H9 (cell line): ENCODE measurements around the gene SUN1. TPM values are rescaled to one million over a fixed set of nuclear protein-coding genes. Genes with fewer than 3 reads are reported as not detected.

Experiments used
- DNase-seq: peaks from one replicate; pipeline ENCODE4 v3.0.0-alpha.2; 2017
- H2AFZ ChIP-seq: one replicate; pipeline ENCODE4 v1.6.1; 2013; ENCODE audit warnings: mild to moderate bottlenecking, low read length, control low read depth, moderate library complexity
- H2AK5ac ChIP-seq: 2 replicates; pipeline ENCODE4 v1.6.1; 2013; ENCODE audit warnings: low read length, control low read depth, mixed read lengths; ENCODE audit not compliant: insufficient read length
- H2BK120ac ChIP-seq: one replicate; pipeline ENCODE4 v1.6.1; 2013; ENCODE audit warnings: low read depth, mild to moderate bottlenecking, low read length, control low read depth, inconsistent platforms; ENCODE audit not compliant: poor library complexity, severe bottlenecking
- H2BK12ac ChIP-seq: 2 replicates; pipeline ENCODE4 v1.6.1; 2013; ENCODE audit warnings: low read length, control low read depth, mixed read lengths, low read depth; ENCODE audit not compliant: insufficient read length
- H2BK15ac ChIP-seq: 2 replicates; pipeline ENCODE4 v1.6.1; 2013; ENCODE audit warnings: low read depth, low read length, control low read depth
- H2BK20ac ChIP-seq: one replicate; pipeline ENCODE4 v1.6.1; 2013; ENCODE audit warnings: low read depth, mild to moderate bottlenecking, low read length, control low read depth, inconsistent platforms; ENCODE audit not compliant: poor library complexity, severe bottlenecking
- H2BK5ac ChIP-seq: 2 replicates; pipeline ENCODE4 v1.6.1; 2013; ENCODE audit warnings: low read length, control low read depth, mixed read lengths; ENCODE audit not compliant: insufficient read length
- H3K14ac ChIP-seq: 2 replicates; pipeline ENCODE4 v1.6.1; 2013; ENCODE audit warnings: low read length, control low read depth; ENCODE audit not compliant: insufficient read depth
- H3K18ac ChIP-seq: 2 replicates; pipeline ENCODE4 v1.6.1; 2013; ENCODE audit warnings: low read depth, mild to moderate bottlenecking, mixed read lengths, low read length, control low read depth; ENCODE audit not compliant: insufficient read length
- H3K23ac ChIP-seq: 2 replicates; pipeline ENCODE4 v1.6.1; 2013; ENCODE audit warnings: low read length, control low read depth, mixed read lengths, low read depth; ENCODE audit not compliant: insufficient read length
- H3K23me2 ChIP-seq: 2 replicates; pipeline ENCODE4 v1.6.1; 2013; ENCODE audit warnings: low read depth, mild to moderate bottlenecking, mixed read lengths, low read length, control low read depth; ENCODE audit not compliant: insufficient read length, poor library complexity, severe bottlenecking
- H3K27ac ChIP-seq: 2 replicates; pipeline ENCODE4 v1.5.1; 2013; ENCODE audit warnings: low read length, control low read depth, mixed read lengths, low read depth; ENCODE audit not compliant: insufficient read length
- H3K27me3 ChIP-seq: 2 replicates; pipeline ENCODE4 v1.6.1; 2013; ENCODE audit warnings: low read length, control low read depth, inconsistent platforms; ENCODE audit not compliant: insufficient read depth
- H3K4ac ChIP-seq: 2 replicates; pipeline ENCODE4 v1.6.1; 2013; ENCODE audit warnings: low read depth, mild to moderate bottlenecking, control low read depth, inconsistent platforms, low read length, moderate library complexity
- H3K4me1 ChIP-seq: 2 replicates; pipeline ENCODE4 v1.6.1; 2013; ENCODE audit warnings: low read length, control low read depth, inconsistent platforms; ENCODE audit not compliant: insufficient read depth
- H3K4me2 ChIP-seq: 2 replicates; pipeline ENCODE4 v1.6.1; 2013; ENCODE audit warnings: low read length, control low read depth, mixed read lengths; ENCODE audit not compliant: insufficient read length, insufficient read depth
- H3K56ac ChIP-seq: 2 replicates; pipeline ENCODE4 v1.6.1; 2013; ENCODE audit warnings: low read depth, mild to moderate bottlenecking, mixed read lengths, low read length, control low read depth; ENCODE audit not compliant: insufficient read length
- H3K79me1 ChIP-seq: 2 replicates; pipeline ENCODE4 v1.6.1; 2013; ENCODE audit warnings: low read depth, mild to moderate bottlenecking, moderate library complexity, low read length, control low read depth, inconsistent platforms; ENCODE audit not compliant: insufficient read depth, poor library complexity, severe bottlenecking
- H3K79me2 ChIP-seq: 2 replicates; pipeline ENCODE4 v1.6.1; 2013; ENCODE audit warnings: low read length, control low read depth, inconsistent platforms; ENCODE audit not compliant: insufficient read depth
- H3K9ac ChIP-seq: 2 replicates; pipeline ENCODE4 v1.6.1; 2013; ENCODE audit warnings: low read length, control low read depth, mixed read lengths; ENCODE audit not compliant: insufficient read length; ENCODE audit errors: extremely low read depth
- H3K9me3 ChIP-seq: one replicate; pipeline ENCODE4 v1.6.1; 2013; ENCODE audit warnings: low read depth, low read length, inconsistent platforms; ENCODE audit not compliant: control insufficient read depth
- H3T11ph ChIP-seq: one replicate; pipeline ENCODE4 v1.6.1; 2013; ENCODE audit warnings: mild to moderate bottlenecking, low read length, control low read depth, inconsistent platforms
- H4K20me1 ChIP-seq: one replicate; pipeline ENCODE4 v1.6.1; 2013; ENCODE audit not compliant: control insufficient read depth, insufficient read length, insufficient read depth
- H4K5ac ChIP-seq: 2 replicates; pipeline ENCODE4 v1.6.1; 2013; ENCODE audit warnings: low read depth, mild to moderate bottlenecking, mixed read lengths, low read length, control low read depth; ENCODE audit not compliant: insufficient read length
- H4K8ac ChIP-seq: replicated peaks from 2 replicates; pipeline ENCODE4 v1.6.1; 2013; ENCODE audit warnings: low read length, control low read depth, mixed read lengths, low read depth; ENCODE audit not compliant: insufficient read length
- H4K91ac ChIP-seq: 2 replicates; pipeline ENCODE4 v1.6.1; 2013; ENCODE audit warnings: low read depth, mild to moderate bottlenecking, moderate library complexity, mixed read lengths, low read length, control low read depth; ENCODE audit not compliant: insufficient read length
- H3K27ac Mint-ChIP-seq, 3 experiments: 2 replicates in 2 of 3; 3 replicates in 1 of 3; pipeline ENCODE4 v1.8.0; 2020 to 2021; ENCODE audit warnings: mixed read lengths in 3 of 3, mild to moderate bottlenecking in 1 of 3, moderate library complexity in 1 of 3
- H3K27me3 Mint-ChIP-seq: 2 replicates; pipeline ENCODE4 v1.8.0; 2021; ENCODE audit warnings: low read depth, mild to moderate bottlenecking, moderate library complexity, mixed read lengths
- H3K36me3 Mint-ChIP-seq, 3 experiments: 2 replicates in 2 of 3; 3 replicates in 1 of 3; pipeline ENCODE4 v1.8.0; 2020 to 2021; ENCODE audit warnings: low read depth in 3 of 3, mixed read lengths in 3 of 3; ENCODE audit not compliant: insufficient read depth in 1 of 3
- H3K4me1 Mint-ChIP-seq, 2 experiments: 2 replicates each; pipeline ENCODE4 v1.8.0; 2020; ENCODE audit warnings: mixed read lengths in 2 of 2
- H3K4me3 Mint-ChIP-seq, 2 experiments: 2 replicates in 1 of 2; 3 replicates in 1 of 2; pipeline ENCODE4 v1.8.0; 2020 to 2021; ENCODE audit warnings: mild to moderate bottlenecking in 2 of 2, mixed read lengths in 2 of 2, moderate library complexity in 1 of 2
- H3K9me3 Mint-ChIP-seq, 2 experiments: 2 replicates in 1 of 2; 3 replicates in 1 of 2; pipeline ENCODE4 v1.8.0; 2020; ENCODE audit warnings: mild to moderate bottlenecking in 2 of 2, mixed read lengths in 2 of 2, moderate library complexity in 1 of 2
- whole genome bisulfite sequencing: extraction: QIAGEN DNeasy Blood & Tissue Kit; methylation state at CpG from one replicate; pipeline ENCODE4 v1.1.7; 2013; ENCODE audit warnings: missing lambda C conversion rate, low lambda C conversion rate, mixed read lengths; ENCODE audit not compliant: insufficient read length; ENCODE audit errors: extremely low coverage; 5-methylcytosine and 5-hydroxymethylcytosine counted together
- total RNA-seq: library from RNA; stranded (reverse); gene quantifications from 2 replicates; pipeline ENCODE4 v1.2.1, GENCODE V29; 2021
- TF ChIP-seq, protein P1 (sequence below): fragments of 200-600 bp; sonication (generic); conservative IDR thresholded peaks from 3 replicates; pipeline ENCODE4 v1.8.0; 2021; ENCODE audit warnings: antibody characterized with exemption, mild to moderate bottlenecking

The SUN1 gene
- total RNA-seq, 1 experiment from 2014 or later = 118 TPM

DNA sequence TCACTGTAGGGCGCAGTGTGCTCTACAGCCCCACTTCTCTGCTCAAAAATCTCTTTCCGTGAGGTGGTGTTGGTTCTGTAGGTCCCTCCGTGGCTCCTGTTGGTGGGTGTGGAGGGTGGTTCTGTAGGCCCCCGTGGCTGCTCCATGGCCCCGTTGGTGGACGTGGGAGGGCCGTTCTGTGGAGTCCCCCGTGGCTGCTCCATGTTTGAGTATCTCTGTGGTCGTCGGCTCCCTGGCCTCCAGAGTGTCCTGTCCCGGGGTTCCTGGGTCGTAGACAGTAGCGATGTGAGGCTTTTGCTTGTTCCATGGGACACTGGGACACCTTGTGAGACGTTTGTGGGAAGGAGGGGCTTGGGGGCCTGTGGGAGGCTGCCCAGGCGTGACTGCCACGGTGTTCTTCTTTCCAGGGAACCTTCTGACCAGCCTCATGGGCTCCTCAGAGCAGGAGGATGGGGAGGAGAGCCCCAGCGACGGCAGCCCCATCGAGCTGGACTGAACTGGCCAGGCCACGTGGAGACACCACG lies 62.7 kb downstream of the SUN1 start:
- H2BK20ac ChIP-seq = no peak overlapping the region
- DNase-seq = no peak
- WGBS = no CpG with 5 or more reads among the region's 21 CpGs
- no peaks in the 10 kb centered on the region for H3K79me2 ChIP-seq
- no peaks in the 10 kb centered on the region for H3K4me1 ChIP-seq
- no peak overlapping the region for H3K23ac ChIP-seq
- H3K9ac ChIP-seq = no peak overlapping the region
- no peak overlapping the region for H2BK120ac ChIP-seq
- no peak overlapping the region for H2AFZ ChIP-seq
- H3K23me2 ChIP-seq = no peaks in the 10 kb centered on the region
- no peak overlapping the region for H2BK5ac ChIP-seq
- H2BK15ac ChIP-seq = no peak overlapping the region
- H3T11ph ChIP-seq = no peak overlapping the region
- H3K14ac ChIP-seq = no peak overlapping the region
- H3K27ac Mint-ChIP-seq = no peak overlapping the region
- H2BK12ac ChIP-seq = no peak overlapping the region
- peaks cover 32 to 64% (median 60%) of the 10 kb centered on the region in 3 experiments for H3K36me3 Mint-ChIP-seq
- no peaks in the 10 kb centered on the region for H3K9me3 ChIP-seq
- peaks cover 3% of the 10 kb centered on the region for H4K20me1 ChIP-seq
- H3K4ac ChIP-seq = no peak overlapping the region
- no peaks in the 10 kb centered on the region for H3K4me1 Mint-ChIP-seq
- H4K8ac ChIP-seq = no peak overlapping the region
- H3K56ac ChIP-seq = no peak overlapping the region
- H3K27me3 ChIP-seq = no peaks in the 10 kb centered on the region
- H3K9me3 Mint-ChIP-seq = no peaks in the 10 kb centered on the region
- no peak overlapping the region for H3K27ac ChIP-seq
- no peaks in the 10 kb centered on the region for H3K79me1 ChIP-seq
- no peak overlapping the region for H4K5ac ChIP-seq
- TF ChIP-seq, protein P1, sequence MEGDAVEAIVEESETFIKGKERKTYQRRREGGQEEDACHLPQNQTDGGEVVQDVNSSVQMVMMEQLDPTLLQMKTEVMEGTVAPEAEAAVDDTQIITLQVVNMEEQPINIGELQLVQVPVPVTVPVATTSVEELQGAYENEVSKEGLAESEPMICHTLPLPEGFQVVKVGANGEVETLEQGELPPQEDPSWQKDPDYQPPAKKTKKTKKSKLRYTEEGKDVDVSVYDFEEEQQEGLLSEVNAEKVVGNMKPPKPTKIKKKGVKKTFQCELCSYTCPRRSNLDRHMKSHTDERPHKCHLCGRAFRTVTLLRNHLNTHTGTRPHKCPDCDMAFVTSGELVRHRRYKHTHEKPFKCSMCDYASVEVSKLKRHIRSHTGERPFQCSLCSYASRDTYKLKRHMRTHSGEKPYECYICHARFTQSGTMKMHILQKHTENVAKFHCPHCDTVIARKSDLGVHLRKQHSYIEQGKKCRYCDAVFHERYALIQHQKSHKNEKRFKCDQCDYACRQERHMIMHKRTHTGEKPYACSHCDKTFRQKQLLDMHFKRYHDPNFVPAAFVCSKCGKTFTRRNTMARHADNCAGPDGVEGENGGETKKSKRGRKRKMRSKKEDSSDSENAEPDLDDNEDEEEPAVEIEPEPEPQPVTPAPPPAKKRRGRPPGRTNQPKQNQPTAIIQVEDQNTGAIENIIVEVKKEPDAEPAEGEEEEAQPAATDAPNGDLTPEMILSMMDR = no peak
- H2AK5ac ChIP-seq = no peak overlapping the region
- H3K27me3 Mint-ChIP-seq = peaks cover 1% of the 10 kb centered on the region; the same call in 1 of the 2 replicates
- H3K4me3 Mint-ChIP-seq = no peak overlapping the region
- H3K18ac ChIP-seq = no peak overlapping the region
- H3K4me2 ChIP-seq = no peak overlapping the region
- no peak overlapping the region for H4K91ac ChIP-seq
